ENCODE results near the gene RFTN1. TPM values are rescaled to one million over a fixed set of nuclear protein-coding genes. Genes with fewer than 3 reads are reported as not detected.

RFTN1 gene
- total and polyA plus RNA-seq, 10 of the 15 experiments (the other 5 are each of a cell fraction or from before 2014, with no cell fraction given): 20.6 to 213 (median 147) TPM

DNA sequence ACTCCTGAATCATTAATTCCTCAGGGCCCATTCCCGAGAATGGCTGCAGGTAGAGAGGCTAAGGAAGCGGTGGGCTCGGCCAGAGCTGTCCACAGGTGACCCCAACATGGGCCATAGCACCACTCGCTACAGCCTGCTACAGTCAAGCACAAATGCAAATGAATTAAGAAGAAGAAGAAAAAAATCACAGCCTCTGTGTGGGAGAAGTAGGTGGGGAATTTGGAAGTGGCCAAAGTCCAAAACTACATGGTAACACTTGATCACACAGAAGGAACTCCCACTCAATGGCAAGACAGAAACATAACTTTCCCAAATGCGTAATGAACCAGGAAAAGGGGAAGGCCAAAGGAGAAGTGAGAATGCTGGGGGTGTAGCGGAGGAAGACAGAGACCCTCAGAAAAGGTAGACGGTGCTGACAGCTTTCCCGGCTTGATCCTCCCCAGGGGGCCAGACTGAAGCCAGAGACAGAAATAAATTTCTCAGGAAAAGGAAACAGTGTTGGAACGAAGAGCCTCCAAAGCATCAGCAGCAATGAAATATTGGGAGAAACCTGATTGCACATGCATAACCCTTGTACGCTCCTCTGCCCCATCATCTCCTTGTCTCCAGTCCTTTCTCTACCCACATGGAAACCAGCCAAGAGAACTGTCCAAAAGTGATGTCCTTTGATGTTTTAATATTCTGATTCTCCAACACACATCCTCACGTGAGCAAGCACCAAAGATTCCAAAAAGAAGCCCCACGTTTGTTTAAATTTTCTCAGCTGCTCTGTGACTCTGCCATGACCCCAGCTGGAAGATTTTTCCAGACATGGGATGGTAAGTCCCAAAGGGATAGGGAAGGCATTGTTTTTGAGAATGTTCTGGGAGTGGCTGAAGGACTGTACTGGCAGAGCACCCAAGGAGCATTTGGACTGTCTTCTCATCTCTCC is 140.9 kb downstream of the RFTN1 start (continued):
- TF ChIP-seq, protein P1, sequence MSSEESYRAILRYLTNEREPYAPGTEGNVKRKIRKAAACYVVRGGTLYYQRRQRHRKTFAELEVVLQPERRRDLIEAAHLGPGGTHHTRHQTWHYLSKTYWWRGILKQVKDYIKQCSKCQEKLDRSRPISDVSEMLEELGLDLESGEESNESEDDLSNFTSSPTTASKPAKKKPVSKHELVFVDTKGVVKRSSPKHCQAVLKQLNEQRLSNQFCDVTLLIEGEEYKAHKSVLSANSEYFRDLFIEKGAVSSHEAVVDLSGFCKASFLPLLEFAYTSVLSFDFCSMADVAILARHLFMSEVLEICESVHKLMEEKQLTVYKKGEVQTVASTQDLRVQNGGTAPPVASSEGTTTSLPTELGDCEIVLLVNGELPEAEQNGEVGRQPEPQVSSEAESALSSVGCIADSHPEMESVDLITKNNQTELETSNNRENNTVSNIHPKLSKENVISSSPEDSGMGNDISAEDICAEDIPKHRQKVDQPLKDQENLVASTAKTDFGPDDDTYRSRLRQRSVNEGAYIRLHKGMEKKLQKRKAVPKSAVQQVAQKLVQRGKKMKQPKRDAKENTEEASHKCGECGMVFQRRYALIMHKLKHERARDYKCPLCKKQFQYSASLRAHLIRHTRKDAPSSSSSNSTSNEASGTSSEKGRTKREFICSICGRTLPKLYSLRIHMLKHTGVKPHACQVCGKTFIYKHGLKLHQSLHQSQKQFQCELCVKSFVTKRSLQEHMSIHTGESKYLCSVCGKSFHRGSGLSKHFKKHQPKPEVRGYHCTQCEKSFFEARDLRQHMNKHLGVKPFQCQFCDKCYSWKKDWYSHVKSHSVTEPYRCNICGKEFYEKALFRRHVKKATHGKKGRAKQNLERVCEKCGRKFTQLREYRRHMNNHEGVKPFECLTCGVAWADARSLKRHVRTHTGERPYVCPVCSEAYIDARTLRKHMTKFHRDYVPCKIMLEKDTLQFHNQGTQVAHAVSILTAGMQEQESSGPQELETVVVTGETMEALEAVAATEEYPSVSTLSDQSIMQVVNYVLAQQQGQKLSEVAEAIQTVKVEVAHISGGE (CRISPR knock-in tag; IDR thresholded peaks at IDR 0.05): no peak
- no peak for TF ChIP-seq CHD4 (IDR thresholded peaks at IDR 0.05)
- no peak; the same call in 1 of the 2 replicates for TF ChIP-seq HCFC1 (IDR thresholded peaks at IDR 0.05; ENCODE audit: low read length)
- no peak for TF ChIP-seq ESRRA (IDR thresholded peaks at IDR 0.05; ENCODE audit: low read length)
- TF ChIP-seq ETV6 (conservative IDR thresholded peaks at IDR 0.05 in 1 of 2, IDR thresholded peaks at IDR 0.05 in 1 of 2; ENCODE audit: borderline replicate concordance in 1 of 2, low read depth in 1 of 2): peak in 1 of 2 experiments; percentile 48; a peak in 1 of 4 replicates
- TF ChIP-seq ZNF207 (IDR thresholded peaks at IDR 0.05; ENCODE audit: borderline replicate concordance): no peak
- peak; percentile 49 for TF ChIP-seq KLF5 (IDR thresholded peaks at IDR 0.05; ENCODE audit: partially characterized antibody)
- TF ChIP-seq, protein P2, sequence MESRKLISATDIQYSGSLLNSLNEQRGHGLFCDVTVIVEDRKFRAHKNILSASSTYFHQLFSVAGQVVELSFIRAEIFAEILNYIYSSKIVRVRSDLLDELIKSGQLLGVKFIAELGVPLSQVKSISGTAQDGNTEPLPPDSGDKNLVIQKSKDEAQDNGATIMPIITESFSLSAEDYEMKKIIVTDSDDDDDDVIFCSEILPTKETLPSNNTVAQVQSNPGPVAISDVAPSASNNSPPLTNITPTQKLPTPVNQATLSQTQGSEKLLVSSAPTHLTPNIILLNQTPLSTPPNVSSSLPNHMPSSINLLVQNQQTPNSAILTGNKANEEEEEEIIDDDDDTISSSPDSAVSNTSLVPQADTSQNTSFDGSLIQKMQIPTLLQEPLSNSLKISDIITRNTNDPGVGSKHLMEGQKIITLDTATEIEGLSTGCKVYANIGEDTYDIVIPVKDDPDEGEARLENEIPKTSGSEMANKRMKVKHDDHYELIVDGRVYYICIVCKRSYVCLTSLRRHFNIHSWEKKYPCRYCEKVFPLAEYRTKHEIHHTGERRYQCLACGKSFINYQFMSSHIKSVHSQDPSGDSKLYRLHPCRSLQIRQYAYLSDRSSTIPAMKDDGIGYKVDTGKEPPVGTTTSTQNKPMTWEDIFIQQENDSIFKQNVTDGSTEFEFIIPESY (IDR thresholded peaks at IDR 0.05): no peak
- TF ChIP-seq ZNF622 (IDR thresholded peaks at IDR 0.05): no peak
- TF ChIP-seq CBX5 (IDR thresholded peaks at IDR 0.05; ENCODE audit: low read depth): peak; percentile 49; the same call in 1 of the 2 replicates
- no peak; the same call in 1 of the 2 replicates for TF ChIP-seq SMARCA5 (IDR thresholded peaks at IDR 0.05)
- no peak for TF ChIP-seq SUPT20H (IDR thresholded peaks at IDR 0.05; ENCODE audit: borderline replicate concordance, control insufficient read depth, low read depth, low read length)
- TF ChIP-seq, protein P3, sequence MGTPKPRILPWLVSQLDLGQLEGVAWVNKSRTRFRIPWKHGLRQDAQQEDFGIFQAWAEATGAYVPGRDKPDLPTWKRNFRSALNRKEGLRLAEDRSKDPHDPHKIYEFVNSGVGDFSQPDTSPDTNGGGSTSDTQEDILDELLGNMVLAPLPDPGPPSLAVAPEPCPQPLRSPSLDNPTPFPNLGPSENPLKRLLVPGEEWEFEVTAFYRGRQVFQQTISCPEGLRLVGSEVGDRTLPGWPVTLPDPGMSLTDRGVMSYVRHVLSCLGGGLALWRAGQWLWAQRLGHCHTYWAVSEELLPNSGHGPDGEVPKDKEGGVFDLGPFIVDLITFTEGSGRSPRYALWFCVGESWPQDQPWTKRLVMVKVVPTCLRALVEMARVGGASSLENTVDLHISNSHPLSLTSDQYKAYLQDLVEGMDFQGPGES (IDR thresholded peaks at IDR 0.05): no peak
- peak; percentile 99 for TF ChIP-seq IKZF2 (IDR thresholded peaks at IDR 0.05)
- no peak for TF ChIP-seq EZH2 (IDR thresholded peaks at IDR 0.05; ENCODE audit: borderline replicate concordance, control insufficient read depth, low read depth, low read length)
- TF ChIP-seq PAX5 (IDR thresholded peaks at IDR 0.05; ENCODE audit: borderline replicate concordance, low read depth, low read length): peak; percentile 98
- peak; percentile 64; the same call in 1 of the 2 replicates for TF ChIP-seq NBN (IDR thresholded peaks at IDR 0.05)
- peak; percentile 83; the same call in 1 of the 2 replicates for TF ChIP-seq MEF2A (IDR thresholded peaks at IDR 0.05; ENCODE audit: insufficient read depth, low read depth, low read length)
- TF ChIP-seq MXI1 (IDR thresholded peaks at IDR 0.05; ENCODE audit: low read depth, low read length): peak; percentile 53; the same call in 1 of the 2 replicates
- TF ChIP-seq, protein P4, sequence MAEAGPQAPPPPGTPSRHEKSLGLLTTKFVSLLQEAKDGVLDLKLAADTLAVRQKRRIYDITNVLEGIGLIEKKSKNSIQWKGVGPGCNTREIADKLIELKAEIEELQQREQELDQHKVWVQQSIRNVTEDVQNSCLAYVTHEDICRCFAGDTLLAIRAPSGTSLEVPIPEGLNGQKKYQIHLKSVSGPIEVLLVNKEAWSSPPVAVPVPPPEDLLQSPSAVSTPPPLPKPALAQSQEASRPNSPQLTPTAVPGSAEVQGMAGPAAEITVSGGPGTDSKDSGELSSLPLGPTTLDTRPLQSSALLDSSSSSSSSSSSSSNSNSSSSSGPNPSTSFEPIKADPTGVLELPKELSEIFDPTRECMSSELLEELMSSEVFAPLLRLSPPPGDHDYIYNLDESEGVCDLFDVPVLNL (IDR thresholded peaks at IDR 0.05; ENCODE audit: low read depth, low read length): no peak
- TF ChIP-seq WRNIP1 (IDR thresholded peaks at IDR 0.05; ENCODE audit: borderline replicate concordance, low read depth, low read length): 0 out of 2 replicates have a peak, but pooled peaks have one; percentile 73
- TF ChIP-seq LARP7 (IDR thresholded peaks at IDR 0.05): no peak
